ENCODE results near the gene LCMT1.
A peak's percentile ranks its signal among the peaks of the same experiment; 100 is the strongest.

The LCMT1 gene

GRCh38 chr16:25093208-25094061 is 18.1 kb upstream of the LCMT1 start:
- Histone ChIP-seq H3K9ac (no peak overlapping the region), H3K27ac (no peak overlapping the region), H3K4me3 (no peak overlapping the region), H3K4me2 (no peak overlapping the region), H4K20me1 (no peaks in the 10 kb centered on the region), H3K27me3 (no peaks in the 10 kb centered on the region), H3K4me1 (peaks cover 19% of the 10 kb centered on the region), H3K9me3 (no peaks in the 10 kb centered on the region), H3K36me3 (no peaks in the 10 kb centered on the region)
- TF ChIP-seq Cebpa-rat (IDR thresholded peaks at IDR 0.05) = no peak

- TF ChIP-seq Cebpa-rat (IDR thresholded peaks at IDR 0.05) = no peak
- Histone ChIP-seq H3K4me2 (peak overlapping the region; percentile 50), H4K20me1 (no peaks in the 10 kb centered on the region), H3K27me3 (no peaks in the 10 kb centered on the region), H3K9ac (no peak overlapping the region), H3K27ac (no peak overlapping the region), H3K9me3 (no peaks in the 10 kb centered on the region), H3K4me3 (no peak overlapping the region), H3K4me1 (peaks cover 19% of the 10 kb centered on the region), H3K36me3 (no peaks in the 10 kb centered on the region)
These were observed 16.9 kb upstream of the LCMT1 start for GRCh38 chr16:25094596-25094995.

GRCh38 chr16:25095636-25096035 is 15.9 kb upstream of the LCMT1 start:
- H3K36me3 ChIP-seq = no peaks in the 10 kb centered on the region
- no peaks in the 10 kb centered on the region for H3K9me3 ChIP-seq
- H3K27me3 ChIP-seq = no peaks in the 10 kb centered on the region
- no peaks in the 10 kb centered on the region for H4K20me1 ChIP-seq
- no peak overlapping the region for H3K27ac ChIP-seq
- TF ChIP-seq Cebpa-rat (IDR thresholded peaks at IDR 0.05) = no peak
- H3K9ac ChIP-seq = no peak overlapping the region
- H3K4me2 ChIP-seq = no peak overlapping the region
- H3K4me3 ChIP-seq = no peak overlapping the region
- H3K4me1 ChIP-seq = peaks cover 19% of the 10 kb centered on the region

- TF ChIP-seq Cebpa-rat (IDR thresholded peaks at IDR 0.05) = no peak
- H3K4me2 ChIP-seq = no peak overlapping the region
- no peak overlapping the region for H3K27ac ChIP-seq
- no peak overlapping the region for H3K4me3 ChIP-seq
- peaks cover 19% of the 10 kb centered on the region for H3K4me1 ChIP-seq
- no peaks in the 10 kb centered on the region for H3K36me3 ChIP-seq
- no peaks in the 10 kb centered on the region for H4K20me1 ChIP-seq
- H3K27me3 ChIP-seq = no peaks in the 10 kb centered on the region
- H3K9ac ChIP-seq = no peak overlapping the region
- H3K9me3 ChIP-seq = no peaks in the 10 kb centered on the region
These were observed 14.1 kb upstream of the LCMT1 start for GRCh38 chr16:25097276-25097975.

GRCh38 chr16:25100511-25100910 is 11.0 kb upstream of the LCMT1 start:
- no peak overlapping the region for H3K27ac ChIP-seq

GRCh38 chr16:25106567-25107465 is 4.7 kb upstream of the LCMT1 start:
- Histone ChIP-seq H3K36me3 (no peaks in the 10 kb centered on the region), H3K27ac (no peak overlapping the region), H3K4me1 (peaks cover 19% of the 10 kb centered on the region), H3K9me3 (peaks cover 8% of the 10 kb centered on the region; the same call in 1 of the 2 replicates), H3K4me2 (peak overlapping the region; percentile 85), H3K27me3 (peaks cover 49% of the 10 kb centered on the region), H4K20me1 (peaks cover 16% of the 10 kb centered on the region; the same call in 1 of the 2 replicates), H3K9ac (peak overlapping the region; percentile 34; the same call in 1 of the 2 replicates), H3K4me3 (peak overlapping the region; percentile 65)
- TF ChIP-seq Cebpa-rat (IDR thresholded peaks at IDR 0.05) = no peak

More at GRCh38 chr16:25100511-25100910, 11.0 kb upstream of the LCMT1 start:
- H3K36me3 ChIP-seq = no peaks in the 10 kb centered on the region
- no peak overlapping the region for H3K9ac ChIP-seq
- H3K4me3 ChIP-seq = no peak overlapping the region
- no peaks in the 10 kb centered on the region for H3K4me1 ChIP-seq
- no peak for TF ChIP-seq Cebpa-rat (IDR thresholded peaks at IDR 0.05)
- H3K4me2 ChIP-seq = no peak overlapping the region
- H4K20me1 ChIP-seq = no peaks in the 10 kb centered on the region
- H3K27me3 ChIP-seq = peaks cover 8% of the 10 kb centered on the region
- H3K9me3 ChIP-seq = no peaks in the 10 kb centered on the region

GRCh38 chr16:25107466-25107792 is 4.1 kb upstream of the LCMT1 start:
- Histone ChIP-seq H3K27ac (no peak overlapping the region), H3K4me2 (peak overlapping the region; percentile 85; the same call in 1 of the 2 replicates), H3K4me3 (peak overlapping the region; percentile 65), H3K27me3 (peaks cover 49% of the 10 kb centered on the region), H3K4me1 (peaks cover 25% of the 10 kb centered on the region), H3K9ac (no peak overlapping the region), H3K9me3 (peaks cover 8% of the 10 kb centered on the region; the same call in 1 of the 2 replicates), H3K36me3 (no peaks in the 10 kb centered on the region), H4K20me1 (peaks cover 16% of the 10 kb centered on the region; the same call in 1 of the 2 replicates)
- TF ChIP-seq Cebpa-rat (IDR thresholded peaks at IDR 0.05) = no peak

GRCh38 chr16:25108054-25108453 is 3.5 kb upstream of the LCMT1 start:
- H3K9ac ChIP-seq = no peak overlapping the region

GRCh38 chr16:25109643-25110042 is 1.9 kb upstream of the LCMT1 start:
- Histone ChIP-seq H3K4me2 (no peak overlapping the region), H3K4me1 (peaks cover 32% of the 10 kb centered on the region), H3K4me3 (no peak overlapping the region), H3K9me3 (peaks cover 8% of the 10 kb centered on the region; the same call in 1 of the 2 replicates), H3K27ac (no peak overlapping the region), H3K9ac (no peak overlapping the region), H4K20me1 (peaks cover 24% of the 10 kb centered on the region), H3K36me3 (peaks cover 7% of the 10 kb centered on the region; the same call in 1 of the 2 replicates), H3K27me3 (peaks cover 49% of the 10 kb centered on the region)
- no peak for TF ChIP-seq Cebpa-rat (IDR thresholded peaks at IDR 0.05)

More at GRCh38 chr16:25108054-25108453, 3.5 kb upstream of the LCMT1 start:
- TF ChIP-seq Cebpa-rat (IDR thresholded peaks at IDR 0.05) = no peak
- peaks cover 8% of the 10 kb centered on the region; the same call in 1 of the 2 replicates for H3K9me3 ChIP-seq
- H3K27ac ChIP-seq = no peak overlapping the region
- no peak overlapping the region for H3K4me2 ChIP-seq
- H3K36me3 ChIP-seq = no peaks in the 10 kb centered on the region
- H3K4me1 ChIP-seq = peaks cover 31% of the 10 kb centered on the region
- H4K20me1 ChIP-seq = peaks cover 16% of the 10 kb centered on the region; the same call in 1 of the 2 replicates
- peaks cover 49% of the 10 kb centered on the region for H3K27me3 ChIP-seq
- H3K4me3 ChIP-seq = no peak overlapping the region
